Measurements from ENCODE around the gene SLC39A8. TPM values are rescaled to one million over a fixed set of nuclear protein-coding genes. Genes with fewer than 3 reads are reported as not detected.

Gene SLC39A8
- polyA plus RNA-seq, 1 of the 3 experiments (the other 2 are of a cell fraction) = 1.5 TPM

GRCh38 chr4:102342404-102343074, 2.7 kb downstream of the SLC39A8 start:
- no peak for TF ChIP-seq RCOR1 (IDR thresholded peaks at IDR 0.05; ENCODE audit: low read length)
- TF ChIP-seq ZBTB33 (IDR thresholded peaks at IDR 0.05; ENCODE audit: borderline replicate concordance, low read depth) = no peak
- TF ChIP-seq GATA2 (CRISPR knock-in tag; IDR thresholded peaks at IDR 0.05) = no peak
- no peak for TF ChIP-seq SIN3A (IDR thresholded peaks at IDR 0.05; ENCODE audit: borderline replicate concordance, low read depth, low read length)
- TF ChIP-seq MAX (IDR thresholded peaks at IDR 0.05; ENCODE audit: low read depth) = no peak
- TF ChIP-seq USF1 (IDR thresholded peaks at IDR 0.05; ENCODE audit: borderline replicate concordance, low read depth) = no peak
- no peak for TF ChIP-seq ELF1 (IDR thresholded peaks at IDR 0.05)
- TF ChIP-seq CHD2 (IDR thresholded peaks at IDR 0.05; ENCODE audit: low read length, partially characterized antibody) = no peak
- no peak for TF ChIP-seq YY1 (IDR thresholded peaks at IDR 0.05; ENCODE audit: low read depth)
- TF ChIP-seq IRF3 (IDR thresholded peaks at IDR 0.05; ENCODE audit: low read depth, low read length) = no peak
- TF ChIP-seq PBX3 (IDR thresholded peaks at IDR 0.05) = no peak
- TF ChIP-seq FOXM1 (IDR thresholded peaks at IDR 0.05; ENCODE audit: low read depth) = no peak
- TF ChIP-seq MEF2A (IDR thresholded peaks at IDR 0.05; ENCODE audit: borderline replicate concordance, low read depth) = no peak
- no peak for TF ChIP-seq JUND (IDR thresholded peaks at IDR 0.05)
- TF ChIP-seq TCF12 (IDR thresholded peaks at IDR 0.05) = no peak
- ChIA-PET CTCF (no interaction called here), POLR2A (no interaction called here)
- Histone ChIP-seq H3F3A (replicated peaks; ENCODE audit: insufficient read depth) (no peaks in the 10 kb centered on the region), H3K27me3 (ENCODE audit: insufficient read depth) (no peaks in the 10 kb centered on the region), H3K27ac (ENCODE audit: low read depth in 2 of 2, low read length in 1 of 2) (no peak overlapping the region), H3K36me3 (replicated peaks in 1 of 2; ENCODE audit: control insufficient read depth in 1 of 2, insufficient read depth in 2 of 2, low read length in 1 of 2) (no peaks in the 10 kb centered on the region), H3K9me2 (no peaks in the 10 kb centered on the region), H3K4me3 (ENCODE audit: low read depth in 2 of 2, low read length in 1 of 2) (no peak overlapping the region), H3K9ac (no peak overlapping the region), H3K79me2 (ENCODE audit: insufficient read depth) (no peaks in the 10 kb centered on the region), H2AFZ (ENCODE audit: low read depth) (no peak overlapping the region), H4K20me1 (ENCODE audit: insufficient read depth) (no peaks in the 10 kb centered on the region), H3K4me1 (ENCODE audit: control insufficient read depth in 1 of 2, insufficient read depth in 2 of 2, low read depth in 1 of 2, low read length in 1 of 2) (peaks cover 0 to 9% of the 10 kb centered on the region in 2 experiments; a peak in 1 of 4 replicates), H3K9me3 (no peaks in the 10 kb centered on the region), H3K4me2 (no peak overlapping the region)
- no peak for DNase-seq
- WGBS (ENCODE audit: low lambda C conversion rate) = 95% methylated on average over 3 of the region's 3 CpGs
